Smooth muscle cell (in vitro differentiated cells): ENCODE measurements around the gene ZSCAN5B. TPM values are rescaled to one million over a fixed set of nuclear protein-coding genes. Genes with fewer than 3 reads are reported as not detected.
"Not testable (repeated sequence)": the region's sequence is repeated elsewhere in the genome, so short reads cannot be mapped to it uniquely, and the experiment has no call there.

Experiments
- DNase-seq: peaks from one replicate; lab custom pipeline; 2025; ENCODE audit not compliant: unreplicated experiment; lab: John Stamatoyannopoulos, UW
- H2AFZ ChIP-seq: fragments of 200-600 bp; sonication (generic); 2 replicates; pipeline ENCODE4 v1.6.0; 2016; ENCODE audit warnings: antibody characterized with exemption, low read depth, mild to moderate bottlenecking
- H3F3A ChIP-seq: fragments of 200-600 bp; sonication (generic); 2 replicates; pipeline ENCODE4 v1.6.0; 2017; ENCODE audit warnings: antibody characterized with exemption, low read depth
- H3K27ac ChIP-seq: fragments of 200-600 bp; sonication (generic); 2 replicates; pipeline ENCODE4 v1.5.1; 2016; ENCODE audit warnings: low read depth, mild to moderate bottlenecking
- H3K27me3 ChIP-seq: fragments of 200-600 bp; sonication (generic); 2 replicates; pipeline ENCODE4 v1.6.1; 2016; ENCODE audit warnings: low read depth, mild to moderate bottlenecking
- H3K36me3 ChIP-seq: fragments of 200-600 bp; sonication (generic); 2 replicates; pipeline ENCODE4 v1.5.1; 2016; ENCODE audit warnings: low read depth
- H3K4me1 ChIP-seq: fragments of 200-600 bp; sonication (generic); 2 replicates; pipeline ENCODE4 v1.5.1; 2016; ENCODE audit warnings: low read depth
- H3K4me2 ChIP-seq: fragments of 200-600 bp; sonication (generic); 2 replicates; pipeline ENCODE4 v1.6.0; 2016; ENCODE audit warnings: mild to moderate bottlenecking
- H3K4me3 ChIP-seq: fragments of 200-600 bp; sonication (generic); 2 replicates; pipeline ENCODE4 v1.5.1; 2016; ENCODE audit warnings: mild to moderate bottlenecking
- H3K79me2 ChIP-seq: fragments of 200-600 bp; sonication (generic); 2 replicates; pipeline ENCODE4 v1.6.0; 2016; ENCODE audit warnings: low read depth, mild to moderate bottlenecking
- H3K9ac ChIP-seq: fragments of 200-600 bp; sonication (generic); 2 replicates; pipeline ENCODE4 v1.6.0; 2016; ENCODE audit warnings: low read depth
- H3K9me3 ChIP-seq: fragments of 200-600 bp; sonication (generic); replicated peaks from 2 replicates; pipeline ENCODE4 v1.5.1; 2016; ENCODE audit warnings: low read depth
- H4K20me1 ChIP-seq: fragments of 200-600 bp; sonication (generic); 2 replicates; pipeline ENCODE4 v1.6.0; 2016; ENCODE audit warnings: low read depth
- CTCF ChIP-seq: fragments of 200-600 bp; sonication (generic); IDR thresholded peaks from 2 replicates; pipeline ENCODE4 v1.5.1; 2017; ENCODE audit warnings: borderline replicate concordance, mild to moderate bottlenecking, antibody characterized with exemption; ENCODE audit not compliant: insufficient read depth, poor library complexity, severe bottlenecking
- WGBS: methylation state at CpG from one replicate; pipeline ENCODE4 v1.1.7; 2016; ENCODE audit warnings: low lambda C conversion rate; 5-methylcytosine and 5-hydroxymethylcytosine counted together
- polyA plus RNA-seq: library from polyadenylated mRNA; unstranded; fragments of >200 nt; fragmentation: Nextera tagmentation; extraction: Ambion mirVana; gene quantifications from 2 replicates; pipeline ENCODE4 v1.2.1, GENCODE V29; 2016
- total RNA-seq: library from RNA; depleted of rRNA; stranded (reverse); fragments of >200 nt; gene quantifications from 2 replicates; pipeline ENCODE4 v1.2.3, GENCODE V29; 2014

The ZSCAN5B gene
- total and polyA plus RNA-seq, 2 experiments from 2014 or later = 0.19 TPM; not detected in 1

- Histone ChIP-seq H3K4me1 (no peaks in the 10 kb centered on the region), H3K4me2 (no peak overlapping the region), H3K27ac (no peak overlapping the region), H3K4me3 (no peak overlapping the region), H4K20me1 (peaks cover 60% of the 10 kb centered on the region), H3K27me3 (no peaks in the 10 kb centered on the region), H3K9ac (no peak overlapping the region), H2AFZ (no peak overlapping the region), H3K36me3 (no peaks in the 10 kb centered on the region), H3K79me2 (peaks cover 27% of the 10 kb centered on the region), H3F3A (no peaks in the 10 kb centered on the region), H3K9me3 (no peaks in the 10 kb centered on the region)
- TF ChIP-seq CTCF = no peak
- WGBS = 97% methylated on average over 11 of the region's 11 CpGs
- DNase-seq = no peak
These were observed 47.2 kb downstream of the ZSCAN5B start for GRCh38 chr19:56150358-56150757.

GRCh38 chr19:56149656-56150038, 47.9 kb downstream of the ZSCAN5B start:
- TF ChIP-seq CTCF = no peak
- H3K9ac ChIP-seq = no peak overlapping the region
- H3K4me3 ChIP-seq = no peak overlapping the region
- no peaks in the 10 kb centered on the region for H3K36me3 ChIP-seq
- no peak overlapping the region for H3K27ac ChIP-seq
- no peaks in the 10 kb centered on the region for H3K4me1 ChIP-seq
- H3K9me3 ChIP-seq = no peaks in the 10 kb centered on the region
- DNase-seq = no peak
- no peaks in the 10 kb centered on the region for H3F3A ChIP-seq
- H3K27me3 ChIP-seq = no peaks in the 10 kb centered on the region
- peaks cover 33% of the 10 kb centered on the region for H3K79me2 ChIP-seq
- H4K20me1 ChIP-seq = peaks cover 59% of the 10 kb centered on the region
- no peak overlapping the region for H3K4me2 ChIP-seq
- 100% methylated on average over 5 of the region's 5 CpGs for WGBS
- no peak overlapping the region for H2AFZ ChIP-seq

- 95% methylated on average over 10 of the region's 12 CpGs for WGBS
- Histone ChIP-seq H3K79me2 (peaks cover 39% of the 10 kb centered on the region), H4K20me1 (peaks cover 60% of the 10 kb centered on the region)
- H3K9me3 ChIP-seq, H3K4me2 ChIP-seq, H3K27ac ChIP-seq, H3K4me1 ChIP-seq, H3F3A ChIP-seq, H3K27me3 ChIP-seq, DNase-seq, H3K9ac ChIP-seq, H3K4me3 ChIP-seq, H2AFZ ChIP-seq, H3K36me3 ChIP-seq: not testable (repeated sequence)
These were observed 48.5 kb downstream of the ZSCAN5B start for GRCh38 chr19:56148955-56149655.

- H3K9ac ChIP-seq = no peak overlapping the region
- no peaks in the 10 kb centered on the region for H3F3A ChIP-seq
- peaks cover 46% of the 10 kb centered on the region for H3K79me2 ChIP-seq
- H2AFZ ChIP-seq = no peak overlapping the region
- no peaks in the 10 kb centered on the region for H3K4me1 ChIP-seq
- H3K27me3 ChIP-seq = no peaks in the 10 kb centered on the region
- H3K4me3 ChIP-seq = no peak overlapping the region
- H4K20me1 ChIP-seq = peaks cover 58% of the 10 kb centered on the region
- no peak for DNase-seq
- no peak overlapping the region for H3K4me2 ChIP-seq
- no peak for TF ChIP-seq CTCF
- no peaks in the 10 kb centered on the region for H3K36me3 ChIP-seq
- H3K27ac ChIP-seq = no peak overlapping the region
- H3K9me3 ChIP-seq = no peaks in the 10 kb centered on the region
- WGBS = 97% methylated on average over 15 of the region's 15 CpGs
These were observed 49.5 kb downstream of the ZSCAN5B start for GRCh38 chr19:56148096-56148495.
